ENCODE results near the gene ATRAID.
A peak's percentile ranks its signal among the peaks of the same experiment; 100 is the strongest.

The ATRAID gene

GRCh38 chr2:27217173-27218121, 5.6 kb downstream of the ATRAID start, which contains the start of gene CAD:
CAD (plus strand) TSS chr2:27217369; CDS start chr2:27217552, 183 bp downstream.
- peak; percentile 80 for DNase-seq (ENCODE audit: extremely low spot score, insufficient read length, low read depth)
- peak; percentile 70 for FAIRE-seq

DNA sequence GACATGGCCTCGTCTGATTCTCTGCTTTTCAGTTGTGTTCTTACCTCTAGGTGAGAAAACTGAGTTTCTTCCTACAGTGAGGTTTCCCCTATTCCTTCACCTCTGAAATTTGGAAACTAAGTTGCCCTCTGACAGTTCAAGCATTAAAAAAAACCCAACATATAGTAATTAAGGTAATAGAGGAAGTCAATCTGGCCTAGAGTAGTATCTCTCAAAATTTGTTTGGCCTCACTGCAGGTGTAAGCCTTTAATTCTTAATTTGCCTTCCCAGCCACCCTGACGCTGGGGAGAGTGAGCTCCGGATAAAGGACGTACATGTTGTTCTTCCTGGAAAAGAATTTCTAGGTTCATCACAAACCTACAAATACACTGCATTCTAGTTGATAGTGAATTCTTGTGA, 6.8 kb downstream of the ATRAID start:
- DNase-seq (ENCODE audit: extremely low spot score, insufficient read length, low read depth) (no peak), FAIRE-seq (no peak)

DNA sequence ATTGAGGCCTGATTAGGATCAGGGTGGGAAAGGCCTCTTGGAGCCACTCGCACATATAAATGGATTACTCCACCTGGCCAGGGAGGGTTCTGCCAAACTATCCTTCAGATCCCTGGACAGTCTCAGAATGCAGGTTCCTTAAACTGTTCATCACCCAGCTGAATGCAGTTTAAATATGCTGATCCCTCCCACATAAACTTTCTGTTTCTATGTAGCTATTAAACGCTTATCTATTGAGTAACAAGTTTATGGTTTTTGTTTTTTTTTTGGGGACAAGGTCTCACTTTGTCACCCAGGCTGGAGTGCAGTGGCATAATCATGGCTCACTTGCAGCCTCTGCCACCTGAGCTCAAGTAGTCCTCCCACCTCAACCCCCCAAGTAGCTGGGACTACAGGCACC, 7.2 kb downstream of the ATRAID start:
- DNase-seq (ENCODE audit: extremely low spot score, insufficient read length, low read depth), result no peak
- no peak for FAIRE-seq

GRCh38 chr2:27220091-27220490, 8.2 kb downstream of the ATRAID start:
- FAIRE-seq (no peak), DNase-seq (ENCODE audit: extremely low spot score, insufficient read length, low read depth) (no peak)

DNA sequence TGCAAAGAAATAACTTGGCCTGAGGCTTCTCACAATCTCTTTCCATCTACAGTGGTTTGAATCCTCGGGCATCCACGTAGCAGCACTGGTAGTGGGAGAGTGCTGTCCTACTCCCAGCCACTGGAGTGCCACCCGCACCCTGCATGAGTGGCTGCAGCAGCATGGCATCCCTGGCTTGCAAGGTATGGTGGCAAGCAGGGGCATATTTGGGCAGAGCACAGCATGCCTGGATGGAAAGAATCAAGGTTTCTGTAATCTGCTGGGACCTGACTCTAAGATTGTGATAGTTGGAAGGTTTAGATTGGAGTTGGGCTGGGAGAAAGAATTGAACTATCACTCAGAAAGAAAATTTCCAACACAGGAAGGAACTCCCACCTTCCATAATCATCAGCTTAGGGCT, 9.3 kb downstream of the ATRAID start:
- DNase-seq (ENCODE audit: extremely low spot score, insufficient read length, low read depth) (no peak), FAIRE-seq (no peak)

DNA sequence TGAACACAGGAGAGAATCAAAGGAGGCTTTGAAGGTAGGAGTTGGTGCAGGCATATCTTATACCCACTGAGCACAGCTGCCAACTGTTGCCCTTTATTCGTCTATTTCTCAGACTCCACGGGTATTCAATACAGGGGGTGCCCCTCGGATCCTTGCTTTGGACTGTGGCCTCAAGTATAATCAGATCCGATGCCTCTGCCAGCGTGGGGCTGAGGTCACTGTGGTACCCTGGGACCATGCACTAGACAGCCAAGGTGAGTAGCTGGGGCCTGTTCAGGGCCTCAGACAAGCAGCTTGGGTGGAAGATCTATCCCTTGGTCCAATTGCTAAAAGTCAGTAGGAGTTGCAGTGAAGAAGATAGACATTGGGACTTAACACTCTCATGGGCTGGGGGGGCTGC, 10.6 kb downstream of the ATRAID start:
- FAIRE-seq (no peak), DNase-seq (ENCODE audit: extremely low spot score, insufficient read length, low read depth) (no peak)

- FAIRE-seq (no peak), DNase-seq (ENCODE audit: extremely low spot score, insufficient read length, low read depth) (no peak)
Measured at GRCh38 chr2:27223416-27223815, 11.6 kb downstream of the ATRAID start.

DNA sequence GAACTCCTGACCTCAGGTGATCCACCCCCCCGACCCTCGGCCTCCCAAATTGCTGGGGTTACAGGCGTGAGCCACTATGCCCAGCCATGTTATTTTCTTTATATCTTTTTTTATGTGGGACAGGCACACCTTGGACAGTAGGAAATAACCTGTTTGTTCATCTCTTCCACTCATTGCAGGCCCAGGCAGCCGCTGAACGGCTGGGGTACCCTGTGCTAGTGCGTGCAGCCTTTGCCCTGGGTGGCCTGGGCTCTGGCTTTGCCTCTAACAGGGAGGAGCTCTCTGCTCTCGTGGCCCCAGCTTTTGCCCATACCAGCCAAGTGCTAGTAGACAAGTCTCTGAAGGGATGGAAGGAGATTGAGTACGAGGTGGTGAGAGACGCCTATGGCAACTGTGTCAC, 13.7 kb downstream of the ATRAID start:
- DNase-seq (ENCODE audit: extremely low spot score, insufficient read length, low read depth) (no peak), FAIRE-seq (no peak)

DNA sequence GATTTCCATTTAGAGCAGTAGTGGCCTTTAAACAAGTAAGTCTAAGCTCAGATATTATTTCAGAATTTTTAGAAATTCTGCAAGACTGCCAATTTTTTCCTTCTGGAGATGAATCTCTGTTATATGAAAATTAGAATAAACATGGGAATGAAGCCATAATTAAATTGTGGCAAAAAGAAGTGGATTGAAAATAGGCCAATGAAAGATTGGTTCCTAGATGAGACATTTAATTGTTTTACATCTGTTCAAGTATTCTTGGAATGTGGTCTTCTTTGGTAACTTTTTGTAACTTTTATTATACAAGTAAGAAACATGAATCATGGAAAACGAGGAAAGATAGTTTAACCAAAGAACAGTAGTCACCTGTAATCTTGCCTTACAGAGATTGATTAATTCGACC, 15.7 kb downstream of the ATRAID start:
- no peak for FAIRE-seq
- DNase-seq (ENCODE audit: extremely low spot score, insufficient read length, low read depth), result no peak

DNA sequence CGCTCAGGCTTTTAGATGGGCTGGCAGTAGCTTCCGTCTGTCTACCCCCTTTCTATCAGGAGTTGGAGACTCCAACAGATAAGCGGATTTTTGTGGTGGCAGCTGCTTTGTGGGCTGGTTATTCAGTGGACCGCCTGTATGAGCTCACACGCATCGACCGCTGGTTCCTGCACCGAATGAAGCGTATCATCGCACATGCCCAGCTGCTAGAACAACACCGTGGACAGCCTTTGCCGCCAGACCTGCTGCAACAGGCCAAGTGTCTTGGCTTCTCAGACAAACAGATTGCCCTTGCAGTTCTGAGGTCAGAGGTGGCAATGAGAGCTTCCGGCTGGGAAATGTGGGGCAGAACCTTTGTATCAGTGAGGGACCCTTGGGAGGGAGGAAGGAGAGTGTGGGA, 20.1 kb downstream of the ATRAID start:
- DNase-seq (ENCODE audit: extremely low spot score, insufficient read length, low read depth) (no peak), FAIRE-seq (no peak)

DNA sequence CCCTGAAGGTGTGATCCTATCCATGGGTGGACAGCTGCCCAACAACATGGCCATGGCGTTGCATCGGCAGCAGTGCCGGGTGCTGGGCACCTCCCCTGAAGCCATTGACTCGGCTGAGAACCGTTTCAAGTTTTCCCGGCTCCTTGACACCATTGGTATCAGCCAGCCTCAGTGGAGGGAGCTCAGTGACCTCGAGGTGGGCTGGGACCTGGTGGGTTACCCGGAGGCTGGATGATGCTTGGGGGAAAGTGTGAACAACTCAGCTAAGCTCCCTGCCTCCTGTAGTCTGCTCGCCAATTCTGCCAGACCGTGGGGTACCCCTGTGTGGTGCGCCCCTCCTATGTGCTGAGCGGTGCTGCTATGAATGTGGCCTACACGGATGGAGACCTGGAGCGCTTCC, 21.5 kb downstream of the ATRAID start:
- DNase-seq (ENCODE audit: extremely low spot score, insufficient read length, low read depth) (no peak), FAIRE-seq (no peak)

- no peak for DNase-seq (ENCODE audit: extremely low spot score, insufficient read length, low read depth)
- no peak for FAIRE-seq
Measured at GRCh38 chr2:27236136-27236535, 24.3 kb downstream of the ATRAID start.

DNA sequence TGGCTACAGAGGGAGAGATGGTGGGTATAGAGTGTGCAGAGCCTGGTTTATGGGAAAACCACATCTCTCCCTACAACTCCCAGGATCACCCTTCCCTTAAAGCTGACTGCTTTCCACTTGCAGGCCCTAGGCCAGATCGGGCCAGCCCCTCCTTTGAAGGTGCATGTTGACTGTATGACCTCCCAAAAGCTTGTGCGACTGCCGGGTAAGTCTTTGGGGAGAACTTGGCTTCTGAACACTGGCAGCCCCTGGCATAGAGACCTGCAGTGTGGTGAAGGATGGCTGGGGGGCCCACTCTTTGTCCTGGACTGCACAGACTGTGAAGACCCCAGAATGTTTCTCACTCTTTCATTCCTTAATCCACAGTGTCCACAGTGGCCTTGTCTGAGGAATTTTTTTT, 24.8 kb downstream of the ATRAID start:
- FAIRE-seq (no peak), DNase-seq (ENCODE audit: extremely low spot score, insufficient read length, low read depth) (no peak)

GRCh38 chr2:27237341-27237945, 25.6 kb downstream of the ATRAID start:
- FAIRE-seq (no peak), DNase-seq (ENCODE audit: extremely low spot score, insufficient read length, low read depth) (no peak)

GRCh38 chr2:27238976-27239375, 27.1 kb downstream of the ATRAID start:
- no peak for DNase-seq (ENCODE audit: extremely low spot score, insufficient read length, low read depth)
- FAIRE-seq, result no peak

DNA sequence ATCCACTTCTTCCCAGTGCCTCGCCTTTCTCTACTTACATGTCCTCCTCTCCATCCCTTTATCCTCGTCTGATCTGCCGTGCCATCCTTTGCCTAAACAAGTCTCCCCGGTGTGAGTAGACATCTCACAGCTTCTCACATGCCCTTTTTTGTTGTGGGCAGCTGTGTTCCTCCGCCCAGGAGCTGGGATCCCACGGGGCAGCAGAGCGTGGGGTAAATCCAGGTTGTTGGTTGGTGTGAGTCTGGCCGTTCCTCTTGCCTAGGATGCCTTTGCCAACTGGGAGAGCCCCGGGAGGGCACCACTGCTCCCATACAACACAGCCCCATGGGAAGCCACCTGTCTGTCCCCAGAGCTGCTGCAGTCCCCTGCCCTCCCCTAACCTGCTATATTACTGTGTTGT, 28.6 kb downstream of the ATRAID start:
- no peak for FAIRE-seq

DNA sequence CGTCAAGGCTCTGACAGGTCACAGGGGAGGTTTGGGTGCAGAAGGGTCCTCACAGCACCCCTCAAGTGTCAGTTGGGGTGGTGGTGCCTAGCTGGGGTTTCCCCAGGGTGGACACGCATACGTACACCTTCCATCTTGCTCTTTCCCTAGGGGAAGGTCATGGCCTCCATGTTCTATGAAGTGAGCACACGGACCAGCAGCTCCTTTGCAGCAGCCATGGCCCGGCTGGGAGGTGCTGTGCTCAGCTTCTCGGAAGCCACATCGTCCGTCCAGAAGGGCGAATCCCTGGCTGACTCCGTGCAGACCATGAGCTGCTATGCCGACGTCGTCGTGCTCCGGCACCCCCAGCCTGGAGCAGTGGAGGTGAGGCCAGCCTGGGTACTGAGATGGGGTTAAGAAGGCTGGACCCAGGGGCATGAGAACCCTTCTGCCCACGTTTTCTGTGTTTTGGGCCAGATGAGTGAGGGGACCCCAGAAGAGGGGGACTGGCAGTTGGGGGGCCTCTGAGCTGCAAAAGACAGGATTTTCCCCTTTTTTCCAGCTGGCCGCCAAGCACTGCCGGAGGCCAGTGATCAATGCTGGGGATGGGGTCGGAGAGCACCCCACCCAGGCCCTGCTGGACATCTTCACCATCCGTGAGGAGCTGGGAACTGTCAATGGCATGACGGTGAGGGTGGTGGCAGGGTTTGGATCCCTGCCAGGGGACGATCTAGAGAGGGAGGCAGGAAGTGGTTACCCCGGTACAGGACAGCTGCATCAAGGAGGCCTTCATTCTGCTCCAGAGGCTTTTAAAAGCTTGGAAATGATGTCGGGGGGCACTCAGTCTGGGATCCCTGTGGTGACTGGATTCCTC, 30.1 kb downstream of the ATRAID start:
- no peak for FAIRE-seq
- no peak for DNase-seq (ENCODE audit: extremely low spot score, insufficient read length, low read depth)

More for the DNA sequence above, 28.6 kb downstream of the ATRAID start:
- DNase-seq (ENCODE audit: extremely low spot score, insufficient read length, low read depth), result no peak

- DNase-seq (ENCODE audit: extremely low spot score, insufficient read length, low read depth) (no peak), FAIRE-seq (no peak)
Measured at GRCh38 chr2:27242614-27242951, 30.7 kb downstream of the ATRAID start.

DNA sequence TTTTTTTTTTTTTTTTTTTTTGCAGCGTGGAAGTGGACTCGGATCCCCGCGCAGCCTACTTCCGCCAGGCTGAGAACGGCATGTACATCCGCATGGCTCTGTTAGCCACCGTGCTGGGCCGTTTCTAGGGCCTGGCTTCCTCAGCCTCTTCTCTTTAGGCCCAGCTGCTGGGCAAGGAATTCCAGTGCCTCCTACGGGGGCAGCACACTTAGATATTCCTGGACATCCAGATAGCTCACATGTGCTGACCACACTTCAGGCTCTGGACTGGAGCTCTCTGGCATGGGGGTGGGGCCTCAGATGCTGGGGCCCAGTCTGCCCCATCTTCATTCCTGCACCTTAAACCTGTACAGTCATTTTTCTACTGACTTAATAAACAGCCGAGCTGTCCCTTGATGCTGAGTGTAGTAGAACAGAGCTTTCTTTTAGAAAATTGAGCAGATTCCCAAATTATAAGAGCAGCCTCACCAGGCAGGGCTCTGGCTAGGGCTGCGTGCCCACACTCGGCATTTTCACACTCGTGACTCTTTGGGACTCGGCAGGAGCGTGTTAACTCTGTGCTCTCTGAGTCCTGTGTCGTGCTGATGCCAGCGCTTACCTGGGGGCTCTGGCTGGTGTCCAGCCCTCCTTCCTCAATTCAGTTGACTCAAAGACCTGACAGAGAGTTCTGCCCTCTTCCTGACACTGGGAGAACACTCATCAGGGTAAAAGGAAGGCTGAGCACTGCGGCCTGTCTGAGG, 31.7 kb downstream of the ATRAID start:
- FAIRE-seq, result no peak
- no peak for DNase-seq (ENCODE audit: extremely low spot score, insufficient read length, low read depth)

DNA sequence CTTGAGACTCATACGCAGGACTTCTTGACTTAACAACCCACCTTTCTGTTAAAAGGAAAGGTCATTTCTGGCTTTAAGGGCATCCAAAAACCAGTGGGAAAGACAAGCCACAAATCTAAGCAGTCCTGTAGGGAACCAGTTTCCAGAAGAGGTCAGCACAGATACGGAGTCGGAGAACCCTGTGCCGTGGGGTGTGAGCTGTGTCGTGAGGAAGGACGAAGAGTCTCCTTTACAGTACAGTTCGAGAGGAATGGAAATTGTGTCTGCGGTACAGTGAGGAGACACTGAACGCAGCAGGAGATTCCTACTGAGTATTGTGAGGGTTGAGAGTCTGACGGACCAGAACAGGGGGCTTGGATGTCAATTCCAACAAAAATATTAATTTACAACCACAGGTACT, 33.3 kb downstream of the ATRAID start:
- FAIRE-seq, result no peak

More for the DNA sequence above, 33.3 kb downstream of the ATRAID start:
- DNase-seq (ENCODE audit: extremely low spot score, insufficient read length, low read depth), result no peak

Measured in GM18507 (cell line).